AG10803 (cell line): ENCODE results near the gene PA2G4.

Experiments
- DNase-seq: peaks from one replicate; pipeline ENCODE4 v3.0.0; 2010; ENCODE audit warnings: low read depth
- H3K4me3 ChIP-seq: 2 replicates; pipeline ENCODE4 v1.5.1; 2011; ENCODE audit warnings: mild to moderate bottlenecking, low read length, control low read depth
- TF ChIP-seq, protein P1 (sequence below): conservative IDR thresholded peaks from 2 replicates; pipeline ENCODE4 v1.5.1; 2011; ENCODE audit warnings: mild to moderate bottlenecking, low read length, control low read depth, inconsistent platforms

PA2G4 gene

GRCh38 chr12:56159482-56160192, 55.3 kb downstream of the PA2G4 start:
- H3K4me3 ChIP-seq, result peak overlapping the region; percentile 100
- no peak for DNase-seq
- TF ChIP-seq, protein P1, sequence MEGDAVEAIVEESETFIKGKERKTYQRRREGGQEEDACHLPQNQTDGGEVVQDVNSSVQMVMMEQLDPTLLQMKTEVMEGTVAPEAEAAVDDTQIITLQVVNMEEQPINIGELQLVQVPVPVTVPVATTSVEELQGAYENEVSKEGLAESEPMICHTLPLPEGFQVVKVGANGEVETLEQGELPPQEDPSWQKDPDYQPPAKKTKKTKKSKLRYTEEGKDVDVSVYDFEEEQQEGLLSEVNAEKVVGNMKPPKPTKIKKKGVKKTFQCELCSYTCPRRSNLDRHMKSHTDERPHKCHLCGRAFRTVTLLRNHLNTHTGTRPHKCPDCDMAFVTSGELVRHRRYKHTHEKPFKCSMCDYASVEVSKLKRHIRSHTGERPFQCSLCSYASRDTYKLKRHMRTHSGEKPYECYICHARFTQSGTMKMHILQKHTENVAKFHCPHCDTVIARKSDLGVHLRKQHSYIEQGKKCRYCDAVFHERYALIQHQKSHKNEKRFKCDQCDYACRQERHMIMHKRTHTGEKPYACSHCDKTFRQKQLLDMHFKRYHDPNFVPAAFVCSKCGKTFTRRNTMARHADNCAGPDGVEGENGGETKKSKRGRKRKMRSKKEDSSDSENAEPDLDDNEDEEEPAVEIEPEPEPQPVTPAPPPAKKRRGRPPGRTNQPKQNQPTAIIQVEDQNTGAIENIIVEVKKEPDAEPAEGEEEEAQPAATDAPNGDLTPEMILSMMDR, result no peak

- TF ChIP-seq, protein P1, result no peak
- H3K4me3 ChIP-seq, result peak overlapping the region; percentile 100
- DNase-seq, result no peak
Observed at GRCh38 chr12:56160193-56160763, 55.9 kb downstream of the PA2G4 start.

GRCh38 chr12:56160894-56161689, 56.7 kb downstream of the PA2G4 start:
- TF ChIP-seq, protein P1, result no peak
- DNase-seq, result no peak
- H3K4me3 ChIP-seq, result peak overlapping the region; percentile 100

DNA sequence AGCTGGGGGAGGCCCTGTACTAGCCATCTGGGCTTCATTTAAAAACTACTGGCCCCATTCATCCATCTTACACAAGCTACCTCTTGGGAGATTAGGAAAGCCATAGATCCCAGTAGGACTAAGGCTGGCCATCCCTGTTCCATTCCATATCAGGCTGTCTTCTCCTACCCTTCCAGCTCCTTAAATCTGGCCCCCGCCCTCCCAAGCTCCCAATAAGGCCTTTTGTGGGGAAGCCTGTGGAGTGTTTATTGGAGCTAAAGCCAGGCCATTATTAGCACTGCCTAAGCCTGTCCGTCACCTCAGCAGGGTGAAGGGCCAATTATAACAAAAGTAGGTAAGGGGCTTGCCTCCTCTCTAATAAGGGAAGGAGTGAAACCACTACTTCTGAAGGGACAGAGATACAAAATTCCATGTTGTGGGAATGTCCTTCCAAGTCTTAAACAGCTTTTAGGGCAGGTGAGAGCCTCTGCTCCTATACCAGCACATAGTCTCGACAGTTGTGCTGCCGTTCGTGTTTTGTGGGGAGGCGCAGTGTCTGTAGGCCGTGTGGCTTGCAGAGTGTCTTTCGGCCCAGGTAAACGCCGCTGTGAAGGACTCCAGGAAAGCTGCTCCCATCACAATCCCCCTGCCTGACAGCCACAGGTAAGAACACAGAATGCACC, 57.5 kb downstream of the PA2G4 start:
- no peak overlapping the region for H3K4me3 ChIP-seq
- TF ChIP-seq, protein P1, result no peak

GRCh38 chr12:56162468-56163290, 58.3 kb downstream of the PA2G4 start:
- H3K4me3 ChIP-seq, result 0 out of 2 replicates have a peak overlapping the region, but pooled peaks have one; percentile 9
- TF ChIP-seq, protein P1, result no peak
- no peak for DNase-seq

More for the DNA sequence above, 57.5 kb downstream of the PA2G4 start:
- no peak for DNase-seq
